SKM-1 treated with dmso at 0.1 percent for 144 hours (cell line): ENCODE data around the gene PMM1.
"Not testable (repeated sequence)": the region's sequence is repeated elsewhere in the genome, so short reads cannot be mapped to it uniquely, and the experiment has no call there.

ENCODE experiments used
- DNase-seq: peaks from one replicate; lab custom pipeline; 2025; ENCODE audit not compliant: unreplicated experiment; lab: John Stamatoyannopoulos, UW

The PMM1 gene

GRCh38 chr22:41597635-41597953 is 8.0 kb upstream of the PMM1 start:
- DNase-seq = no peak

GRCh38 chr22:41596776-41597634 is 7.4 kb upstream of the PMM1 start:
- peak; percentile 15 for DNase-seq

GRCh38 chr22:41595703-41596102 is 6.1 kb upstream of the PMM1 start:
- DNase-seq = no peak

GRCh38 chr22:41593336-41593960 is 3.8 kb upstream of the PMM1 start:
- not testable (repeated sequence) for DNase-seq

GRCh38 chr22:41587347-41587723 is 2.3 kb downstream of the PMM1 start:
- no peak for DNase-seq

GRCh38 chr22:41585898-41586297 is 3.7 kb downstream of the PMM1 start:
- no peak for DNase-seq

GRCh38 chr22:41584881-41585280 is 4.8 kb downstream of the PMM1 start:
- no peak for DNase-seq

- no peak for DNase-seq
Measured at GRCh38 chr22:41582694-41583093, 6.9 kb downstream of the PMM1 start.

GRCh38 chr22:41579997-41580355 is 9.7 kb downstream of the PMM1 start:
- DNase-seq = no peak

- no peak for DNase-seq
Measured at GRCh38 chr22:41579297-41579996, 10.2 kb downstream of the PMM1 start.

GRCh38 chr22:41578818-41579217 is 10.8 kb downstream of the PMM1 start:
- DNase-seq = no peak

- DNase-seq = no peak
Measured at GRCh38 chr22:41578114-41578513, 11.5 kb downstream of the PMM1 start.

GRCh38 chr22:41576877-41577276 is 12.8 kb downstream of the PMM1 start:
- DNase-seq = peak; percentile 18

GRCh38 chr22:41575533-41575932 is 14.1 kb downstream of the PMM1 start:
- no peak for DNase-seq

GRCh38 chr22:41574847-41575381 is 14.7 kb downstream of the PMM1 start:
- no peak for DNase-seq

- DNase-seq = no peak
Measured at GRCh38 chr22:41573677-41574076, 16.0 kb downstream of the PMM1 start.

- not testable (repeated sequence) for DNase-seq
Measured at GRCh38 chr22:41572305-41572704, 17.3 kb downstream of the PMM1 start.

- no peak for DNase-seq
Measured at GRCh38 chr22:41571786-41572185, 17.9 kb downstream of the PMM1 start.

- DNase-seq = no peak
Measured at GRCh38 chr22:41570221-41570620, 19.4 kb downstream of the PMM1 start.

GRCh38 chr22:41568811-41569210 is 20.8 kb downstream of the PMM1 start:
- no peak for DNase-seq

GRCh38 chr22:41567512-41567768 is 22.2 kb downstream of the PMM1 start:
- DNase-seq = no peak

GRCh38 chr22:41565403-41566054 is 24.1 kb downstream of the PMM1 start:
- DNase-seq = no peak
